HepG2 (cell line): ENCODE measurements around the gene DCDC2. TPM values are rescaled to one million over a fixed set of nuclear protein-coding genes. Genes with fewer than 3 reads are reported as not detected.

Experiments
- BCL6 ChIP-seq: IDR thresholded peaks from 2 replicates; pipeline ENCODE4 v1.6.1; 2016; ENCODE audit warnings: missing genetic modification reagents, missing compliant biosample characterization
- ELK4 ChIP-seq: sonication (generic); formaldehyde crosslinking; IDR thresholded peaks from 2 replicates; pipeline ENCODE4 v1.9.0; 2021; ENCODE audit warnings: missing genetic modification reagents, borderline replicate concordance
- HNRNPL ChIP-seq: fragments of 200-400 bp; formaldehyde crosslinking; IDR thresholded peaks from 2 replicates; pipeline ENCODE4 v1.6.1; 2017; ENCODE audit warnings: mild to moderate bottlenecking, low read depth, low read length
- MEIS2 ChIP-seq: sonication (generic); formaldehyde crosslinking; IDR thresholded peaks from 2 replicates; pipeline ENCODE4 v1.9.0; 2021; ENCODE audit warnings: mild to moderate bottlenecking, missing genetic modification reagents
- NR2C2 ChIP-seq: sonication (generic); formaldehyde crosslinking; IDR thresholded peaks from 2 replicates; pipeline ENCODE4 v1.4.0; 2020; ENCODE audit warnings: missing genetic modification reagents, mild to moderate bottlenecking, moderate library complexity, borderline replicate concordance
- RAD21 ChIP-seq: fragments of 450-650 bp; formaldehyde crosslinking; IDR thresholded peaks from 2 replicates; pipeline ENCODE4 v1.5.0; 2020; ENCODE audit warnings: mild to moderate bottlenecking
- REST ChIP-seq, 2 experiments: IDR thresholded peaks; 2 replicates each; pipeline ENCODE4 v1.6.1; 2011 to 2012; ENCODE audit warnings: low read length in 2 of 2, borderline replicate concordance in 1 of 2, low read depth in 1 of 2, mild to moderate bottlenecking in 1 of 2, moderate library complexity in 1 of 2
- SKI ChIP-seq: fragments of 450-650 bp; IDR thresholded peaks from one replicate; pipeline ENCODE4 v1.6.1; 2018; ENCODE audit warnings: mild to moderate bottlenecking; ENCODE audit not compliant: partially characterized antibody
- SNAI1 ChIP-seq: sonication (generic); formaldehyde crosslinking; IDR thresholded peaks from 2 replicates; pipeline ENCODE4 v1.5.0; 2020; ENCODE audit warnings: mild to moderate bottlenecking, missing genetic modification reagents, borderline replicate concordance
- SOX5 ChIP-seq: IDR thresholded peaks from 2 replicates; pipeline ENCODE4 v1.6.1; 2016; ENCODE audit warnings: borderline replicate concordance
- TARDBP ChIP-seq: sonication (generic); formaldehyde crosslinking; IDR thresholded peaks from 2 replicates; pipeline ENCODE4 v1.8.0; 2022; ENCODE audit warnings: mild to moderate bottlenecking, missing genetic modification reagents
- YEATS4 ChIP-seq: sonication (generic); formaldehyde crosslinking; IDR thresholded peaks from 2 replicates; pipeline ENCODE4 v1.4.0; 2020; ENCODE audit warnings: missing genetic modification reagents, borderline replicate concordance
- ZBTB34 ChIP-seq: sonication (generic); formaldehyde crosslinking; IDR thresholded peaks from 2 replicates; pipeline ENCODE4 v1.8.0; 2022; ENCODE audit warnings: mild to moderate bottlenecking, missing genetic modification reagents
- ZGPAT ChIP-seq: IDR thresholded peaks from 2 replicates; pipeline ENCODE4 v1.6.1; 2016; ENCODE audit warnings: mild to moderate bottlenecking
- ZNF230 ChIP-seq: sonication (generic); formaldehyde crosslinking; IDR thresholded peaks from 2 replicates; pipeline ENCODE4 v1.4.0; 2020; ENCODE audit warnings: mild to moderate bottlenecking, missing genetic modification reagents
- ZNF343 ChIP-seq: sonication (generic); formaldehyde crosslinking; IDR thresholded peaks from 2 replicates; pipeline ENCODE4 v1.4.0; 2020; ENCODE audit warnings: mild to moderate bottlenecking, missing genetic modification reagents
- ZNF609 ChIP-seq: sonication (generic); formaldehyde crosslinking; IDR thresholded peaks from 2 replicates; pipeline ENCODE4 v1.4.0; 2020; ENCODE audit warnings: mild to moderate bottlenecking, missing genetic modification reagents, borderline replicate concordance
- polyA plus RNA-seq, 8 experiments: library from polyadenylated mRNA; depleted of rRNA in 3 of 8; stranded (reverse) in 7 of 8; unstranded in 1 of 8; fragments of >200 nt; fragmentation: Illumina TruSeq in 4 of 8; extraction: Trizol in 4 of 8; gene quantifications; 2 replicates each; pipeline versions ENCODE4 v1.2.1 to v1.2.3, GENCODE V29; 2011 to 2016; ENCODE audit warnings: low read depth in 4 of 8, missing spikeins in 1 of 8, mixed read lengths in 1 of 8; ENCODE audit not compliant: insufficient read depth in 1 of 8
- total RNA-seq, 5 experiments: library from RNA; depleted of rRNA; stranded (reverse); fragments of >200 nt; fragmentation: Illumina TruSeq; extraction: Trizol; gene quantifications; 2 replicates each; pipeline ENCODE4 v1.2.3, GENCODE V29; 2016; ENCODE audit warnings: low read depth in 1 of 5

DCDC2 gene
- total and polyA plus RNA-seq, 2 of the 13 experiments (the other 11 are each of a cell fraction or from before 2014, with no cell fraction given) = 9.0 to 36.2 TPM

GRCh38 chr6:24148154-24148570 lies 209.7 kb downstream of the DCDC2 start (continued):
- TF ChIP-seq ZNF609 (CRISPR knock-in tag) (peak; percentile 92), HNRNPL (no peak), ZGPAT (peak; percentile 73; the same call in 1 of the 2 replicates), RAD21 (CRISPR knock-in tag) (0 out of 2 replicates have a peak, but pooled peaks have one; percentile 7), SKI (peak; percentile 94), SOX5 (CRISPR knock-in tag) (peak; percentile 98), ZNF343 (CRISPR knock-in tag) (peak; percentile 43; the same call in 1 of the 2 replicates), YEATS4 (peak; percentile 58; the same call in 1 of the 2 replicates), ZNF230 (peak; percentile 29; the same call in 1 of the 2 replicates), SNAI1 (CRISPR knock-in tag) (no peak), REST (IDR thresholded peaks at IDR 0.05; ENCODE audit: borderline replicate concordance in 1 of 2, low read depth in 1 of 2, low read length in 2 of 2) (peak in 1 of 2 experiments; percentile 58; a peak in 2 of 4 replicates), BCL6 (CRISPR knock-in tag) (peak; percentile 95), TARDBP (CRISPR knock-in tag) (peak; percentile 85; the same call in 1 of the 2 replicates), MEIS2 (CRISPR knock-in tag) (peak; percentile 54; the same call in 1 of the 2 replicates), ZBTB34 (CRISPR knock-in tag) (peak; percentile 94), NR2C2 (CRISPR knock-in tag) (0 out of 2 replicates have a peak, but pooled peaks have one; percentile 50), ELK4 (CRISPR knock-in tag) (no peak)
